Suprapubic skin (tissue), 4 donors: Measurements from ENCODE around the gene DAND5. TPM values are rescaled to one million over a fixed set of nuclear protein-coding genes. Genes with fewer than 3 reads are reported as not detected.
A peak's percentile ranks its signal among the peaks of the same experiment; 100 is the strongest.

Experiments used
- DNase-seq, 2 donors: peaks; one replicate each; pipeline ENCODE4 v3.0.0-alpha.2; 2019; ENCODE audit warnings: low spot score in 2 of 2
- H3K27ac ChIP-seq: fragments of 200-600 bp; sonication (generic); one replicate; pipeline ENCODE4 v1.5.1; 2019
- H3K27me3 ChIP-seq: fragments of 200-600 bp; sonication (generic); one replicate; pipeline ENCODE4 v1.5.1; 2019
- H3K36me3 ChIP-seq: fragments of 200-600 bp; sonication (generic); one replicate; pipeline ENCODE4 v1.5.1; 2019
- H3K4me1 ChIP-seq: fragments of 200-600 bp; sonication (generic); one replicate; pipeline ENCODE4 v1.5.1; 2019
- H3K4me3 ChIP-seq: fragments of 200-600 bp; sonication (generic); one replicate; pipeline ENCODE4 v1.5.1; 2019; ENCODE audit warnings: mild to moderate bottlenecking
- H3K9me3 ChIP-seq: fragments of 200-600 bp; sonication (generic); one replicate; pipeline ENCODE4 v1.5.1; 2019
- CTCF ChIP-seq, 2 donors: fragments of 200-600 bp in 1 of 2; fragments of 450-650 bp in 1 of 2; sonication (generic) in 1 of 2; IDR thresholded peaks; one replicate each; pipeline ENCODE4 v1.5.1; 2016 to 2019; ENCODE audit warnings: antibody characterized with exemption in 2 of 2, mild to moderate bottlenecking in 1 of 2, moderate library complexity in 1 of 2
- EP300 ChIP-seq: sonication (generic); formaldehyde crosslinking; IDR thresholded peaks from one replicate; pipeline ENCODE4 v1.6.1; 2017; ENCODE audit warnings: antibody characterized with exemption
- POLR2A ChIP-seq, 2 donors: fragments of 450-650 bp; IDR thresholded peaks; one replicate each; pipeline ENCODE4 v1.6.1; 2017; ENCODE audit warnings: antibody characterized with exemption in 2 of 2, mild to moderate bottlenecking in 2 of 2, moderate library complexity in 2 of 2
- POLR2AphosphoS5 ChIP-seq, 3 donors: sonication (generic); formaldehyde crosslinking; IDR thresholded peaks; one replicate each; pipeline ENCODE4 v1.6.1; 2017; ENCODE audit warnings: antibody characterized with exemption in 3 of 3
- WGBS: methylation state at CpG from one replicate; pipeline ENCODE4 v1.1.5; 2018; 5-methylcytosine and 5-hydroxymethylcytosine counted together
- total RNA-seq, 4 donors: library from RNA; depleted of rRNA; stranded (reverse); fragments of >200 nt; gene quantifications; one replicate each; pipeline ENCODE4 v1.1.0, GENCODE V29; 2016

Gene DAND5
- total RNA-seq, 4 donors from 2014 or later, result not detected

GRCh38 chr19:12984683-12985048, 15.3 kb downstream of the DAND5 start:
- DNase-seq, result peak in 1 of 2 donors; percentile 70
- no peak for TF ChIP-seq POLR2AphosphoS5 (IDR thresholded peaks at IDR 0.05)
- TF ChIP-seq EP300, result no peak
- no peak for TF ChIP-seq POLR2A (IDR thresholded peaks at IDR 0.05)
- TF ChIP-seq CTCF (IDR thresholded peaks at IDR 0.05), result no peak
- H3K27me3 ChIP-seq, result no peaks in the 10 kb centered on the region
- peak overlapping the region; percentile 78 for H3K27ac ChIP-seq
- H3K36me3 ChIP-seq, result no peaks in the 10 kb centered on the region
- 33% methylated on average over 10 of the region's 10 CpGs for WGBS
- peaks cover 24% of the 10 kb centered on the region for H3K4me1 ChIP-seq
- no peak overlapping the region for H3K4me3 ChIP-seq
- no peaks in the 10 kb centered on the region for H3K9me3 ChIP-seq

- H3K27me3 ChIP-seq, result no peaks in the 10 kb centered on the region
- peak; percentile 86 to 93 for DNase-seq
- H3K9me3 ChIP-seq, result no peaks in the 10 kb centered on the region
- no peaks in the 10 kb centered on the region for H3K36me3 ChIP-seq
- TF ChIP-seq CTCF (IDR thresholded peaks at IDR 0.05), result no peak
- peak overlapping the region; percentile 78 for H3K27ac ChIP-seq
- WGBS, result 55% methylated on average over 13 of the region's 16 CpGs
- no peak overlapping the region for H3K4me3 ChIP-seq
- H3K4me1 ChIP-seq, result peaks cover 24% of the 10 kb centered on the region
Measured at GRCh38 chr19:12985049-12985776, 15.8 kb downstream of the DAND5 start.

- H3K4me3 ChIP-seq, result no peak overlapping the region
- no peaks in the 10 kb centered on the region for H3K9me3 ChIP-seq
- DNase-seq, result no peak
- WGBS, result 97% methylated on average over 12 of the region's 12 CpGs
- no peaks in the 10 kb centered on the region for H3K36me3 ChIP-seq
- peaks cover 24% of the 10 kb centered on the region for H3K4me1 ChIP-seq
- no peak overlapping the region for H3K27ac ChIP-seq
- TF ChIP-seq POLR2AphosphoS5 (IDR thresholded peaks at IDR 0.05) (no peak), POLR2A (IDR thresholded peaks at IDR 0.05) (no peak), CTCF (IDR thresholded peaks at IDR 0.05) (no peak), EP300 (no peak)
- no peaks in the 10 kb centered on the region for H3K27me3 ChIP-seq
Measured at GRCh38 chr19:12986726-12987125, 17.4 kb downstream of the DAND5 start.

GRCh38 chr19:12987190-12987589, 17.8 kb downstream of the DAND5 start:
- no peak for DNase-seq
- Histone ChIP-seq H3K36me3 (no peaks in the 10 kb centered on the region), H3K9me3 (no peaks in the 10 kb centered on the region), H3K27ac (no peak overlapping the region), H3K4me3 (no peak overlapping the region), H3K27me3 (no peaks in the 10 kb centered on the region), H3K4me1 (peaks cover 24% of the 10 kb centered on the region)
- 84% methylated on average over 3 of the region's 3 CpGs for WGBS
- TF ChIP-seq POLR2A (IDR thresholded peaks at IDR 0.05), result no peak
- no peak for TF ChIP-seq CTCF (IDR thresholded peaks at IDR 0.05)
- no peak for TF ChIP-seq POLR2AphosphoS5 (IDR thresholded peaks at IDR 0.05)
- TF ChIP-seq EP300, result no peak

GRCh38 chr19:12987781-12988180, 18.4 kb downstream of the DAND5 start:
- TF ChIP-seq CTCF (IDR thresholded peaks at IDR 0.05) (no peak), POLR2AphosphoS5 (IDR thresholded peaks at IDR 0.05) (no peak), POLR2A (IDR thresholded peaks at IDR 0.05) (no peak), EP300 (no peak)
- Histone ChIP-seq H3K27me3 (no peaks in the 10 kb centered on the region), H3K4me3 (no peak overlapping the region), H3K27ac (no peak overlapping the region), H3K4me1 (peaks cover 24% of the 10 kb centered on the region), H3K36me3 (no peaks in the 10 kb centered on the region), H3K9me3 (no peaks in the 10 kb centered on the region)
- DNase-seq, result no peak
- 71% methylated on average over 9 of the region's 10 CpGs for WGBS
